ENCODE measurements around the gene GJA4. TPM values are rescaled to one million over a fixed set of nuclear protein-coding genes. Genes with fewer than 3 reads are reported as not detected.

Gene GJA4
- total RNA-seq, 1 experiment from 2014 or later, result 1.4 TPM

- no peak overlapping the region for H2BK20ac ChIP-seq (ENCODE audit: low read depth, low read length, poor library complexity, severe bottlenecking)
- peak overlapping the region in 1 of 3 experiments; percentile 49; a peak in 1 of 7 replicates for H3K27ac Mint-ChIP-seq
- no peaks in the 10 kb centered on the region for H3K36me3 Mint-ChIP-seq (ENCODE audit: insufficient read depth in 1 of 3, low read depth in 3 of 3)
- no peak overlapping the region for H3K23ac ChIP-seq (ENCODE audit: insufficient read length, low read depth, low read length)
- H4K91ac ChIP-seq (ENCODE audit: insufficient read length, low read depth, low read length), result no peak overlapping the region
- H4K20me1 ChIP-seq (ENCODE audit: control insufficient read depth, insufficient read depth, insufficient read length), result no peaks in the 10 kb centered on the region
- no peaks in the 10 kb centered on the region for H3K79me1 ChIP-seq (ENCODE audit: insufficient read depth, low read depth, low read length, poor library complexity, severe bottlenecking)
- H3T11ph ChIP-seq (ENCODE audit: low read length), result no peak overlapping the region
- no peak overlapping the region for H3K4me2 ChIP-seq (ENCODE audit: insufficient read depth, insufficient read length, low read length)
- H3K23me2 ChIP-seq (ENCODE audit: insufficient read length, low read depth, low read length, poor library complexity, severe bottlenecking), result no peaks in the 10 kb centered on the region
- H3K4ac ChIP-seq (ENCODE audit: low read depth, low read length), result no peak overlapping the region
- no peak overlapping the region for H2AK5ac ChIP-seq (ENCODE audit: insufficient read length, low read length)
- TF ChIP-seq, protein P1, sequence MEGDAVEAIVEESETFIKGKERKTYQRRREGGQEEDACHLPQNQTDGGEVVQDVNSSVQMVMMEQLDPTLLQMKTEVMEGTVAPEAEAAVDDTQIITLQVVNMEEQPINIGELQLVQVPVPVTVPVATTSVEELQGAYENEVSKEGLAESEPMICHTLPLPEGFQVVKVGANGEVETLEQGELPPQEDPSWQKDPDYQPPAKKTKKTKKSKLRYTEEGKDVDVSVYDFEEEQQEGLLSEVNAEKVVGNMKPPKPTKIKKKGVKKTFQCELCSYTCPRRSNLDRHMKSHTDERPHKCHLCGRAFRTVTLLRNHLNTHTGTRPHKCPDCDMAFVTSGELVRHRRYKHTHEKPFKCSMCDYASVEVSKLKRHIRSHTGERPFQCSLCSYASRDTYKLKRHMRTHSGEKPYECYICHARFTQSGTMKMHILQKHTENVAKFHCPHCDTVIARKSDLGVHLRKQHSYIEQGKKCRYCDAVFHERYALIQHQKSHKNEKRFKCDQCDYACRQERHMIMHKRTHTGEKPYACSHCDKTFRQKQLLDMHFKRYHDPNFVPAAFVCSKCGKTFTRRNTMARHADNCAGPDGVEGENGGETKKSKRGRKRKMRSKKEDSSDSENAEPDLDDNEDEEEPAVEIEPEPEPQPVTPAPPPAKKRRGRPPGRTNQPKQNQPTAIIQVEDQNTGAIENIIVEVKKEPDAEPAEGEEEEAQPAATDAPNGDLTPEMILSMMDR (conservative IDR thresholded peaks at IDR 0.05), result no peak
- no peak overlapping the region for H2BK12ac ChIP-seq (ENCODE audit: insufficient read length, low read depth, low read length)
- H3K56ac ChIP-seq (ENCODE audit: insufficient read length, low read depth, low read length), result no peak overlapping the region
- peaks cover 4% of the 10 kb centered on the region; the same call in 1 of the 2 replicates for H3K4me1 ChIP-seq (ENCODE audit: insufficient read depth, low read length)
- no peak for DNase-seq
- no peak overlapping the region for H3K9ac ChIP-seq (ENCODE audit: extremely low read depth, insufficient read length, low read length)
- H2BK120ac ChIP-seq (ENCODE audit: low read depth, low read length, poor library complexity, severe bottlenecking), result no peak overlapping the region
- no peak overlapping the region for H4K5ac ChIP-seq (ENCODE audit: insufficient read length, low read depth, low read length)
- no peak overlapping the region for H4K8ac ChIP-seq (replicated peaks; ENCODE audit: insufficient read length, low read depth, low read length)
- no CpG with 5 or more reads among the region's 4 CpGs for WGBS (ENCODE audit: extremely low coverage, insufficient read length, low lambda C conversion rate)
- H3K9me3 Mint-ChIP-seq, result no peaks in the 10 kb centered on the region
- peak overlapping the region; percentile 16 for H3K27ac ChIP-seq (ENCODE audit: insufficient read length, low read depth, low read length)
- H3K4me3 Mint-ChIP-seq, result no peak overlapping the region
- H3K4me1 Mint-ChIP-seq, result peaks cover 29 to 39% of the 10 kb centered on the region in 2 experiments
- no peak overlapping the region for H3K14ac ChIP-seq (ENCODE audit: insufficient read depth, low read length)
- H3K9me3 ChIP-seq (ENCODE audit: control insufficient read depth, low read depth, low read length), result no peaks in the 10 kb centered on the region
- no peak overlapping the region for H3K18ac ChIP-seq (ENCODE audit: insufficient read length, low read depth, low read length)
- no peak overlapping the region for H2AFZ ChIP-seq (ENCODE audit: low read length)
- no peak overlapping the region for H2BK15ac ChIP-seq (ENCODE audit: low read depth, low read length)
- H3K79me2 ChIP-seq (ENCODE audit: insufficient read depth, low read length), result no peaks in the 10 kb centered on the region
- H3K27me3 ChIP-seq (ENCODE audit: insufficient read depth, low read length), result no peaks in the 10 kb centered on the region
- H2BK5ac ChIP-seq (ENCODE audit: insufficient read length, low read length), result no peak overlapping the region
- H3K27me3 Mint-ChIP-seq (ENCODE audit: low read depth), result no peaks in the 10 kb centered on the region; the same call in 1 of the 2 replicates
Observed at GRCh38 chr1:34842952-34843371, 50.2 kb downstream of the GJA4 start.
